NT2/D1 (cell line): Measurements from ENCODE around the gene HASPIN.

Experiments used
- DNase-seq: peaks from one replicate; pipeline ENCODE4 v3.0.0-alpha.2; 2011; ENCODE audit warnings: low read depth, low spot score
- H3K27me3 ChIP-seq: 2 replicates; pipeline ENCODE4 v1.6.0; 2011; ENCODE audit warnings: mild to moderate bottlenecking; ENCODE audit not compliant: insufficient read length, insufficient read depth
- H3K36me3 ChIP-seq: 2 replicates; pipeline ENCODE4 v1.6.1; 2011; ENCODE audit warnings: mild to moderate bottlenecking, low read length, mixed read lengths; ENCODE audit not compliant: insufficient read depth, insufficient read length
- H3K4me1 ChIP-seq: 2 replicates; pipeline ENCODE4 v1.5.1; 2011; ENCODE audit not compliant: insufficient read depth, insufficient read length
- H3K4me3 ChIP-seq: 2 replicates; pipeline ENCODE4 v1.5.1; 2011; ENCODE audit warnings: low read depth; ENCODE audit not compliant: insufficient read length
- H3K9ac ChIP-seq: 2 replicates; pipeline ENCODE4 v1.6.0; 2011; ENCODE audit warnings: low read depth; ENCODE audit not compliant: insufficient read length
- H3K9me3 ChIP-seq: 2 replicates; pipeline ENCODE4 v1.5.1; 2011; ENCODE audit warnings: mild to moderate bottlenecking, low read length; ENCODE audit not compliant: insufficient read depth
- SUZ12 ChIP-seq: IDR thresholded peaks from 2 replicates; pipeline ENCODE4 v1.6.1; 2011; ENCODE audit not compliant: insufficient read length, insufficient read depth; ENCODE audit errors: extremely low read depth
- YY1 ChIP-seq: IDR thresholded peaks from 2 replicates; pipeline ENCODE4 v1.6.1; 2011; ENCODE audit not compliant: insufficient read length, insufficient read depth
- ZNF274 ChIP-seq: IDR thresholded peaks from 2 replicates; pipeline ENCODE4 v1.6.1; 2011; ENCODE audit warnings: mild to moderate bottlenecking, low read depth, low read length

Gene HASPIN

GRCh38 chr17:3759597-3760216 is 36.0 kb downstream of the HASPIN start:
- DNase-seq: no peak
- Histone ChIP-seq H3K27me3 (no peaks in the 10 kb centered on the region), H3K4me1 (no peaks in the 10 kb centered on the region), H3K36me3 (no peaks in the 10 kb centered on the region), H3K9ac (no peak overlapping the region), H3K9me3 (peaks cover 11% of the 10 kb centered on the region; the same call in 1 of the 2 replicates), H3K4me3 (no peak overlapping the region)
- TF ChIP-seq YY1: no peak
- TF ChIP-seq ZNF274: no peak
- TF ChIP-seq SUZ12: no peak

DNA sequence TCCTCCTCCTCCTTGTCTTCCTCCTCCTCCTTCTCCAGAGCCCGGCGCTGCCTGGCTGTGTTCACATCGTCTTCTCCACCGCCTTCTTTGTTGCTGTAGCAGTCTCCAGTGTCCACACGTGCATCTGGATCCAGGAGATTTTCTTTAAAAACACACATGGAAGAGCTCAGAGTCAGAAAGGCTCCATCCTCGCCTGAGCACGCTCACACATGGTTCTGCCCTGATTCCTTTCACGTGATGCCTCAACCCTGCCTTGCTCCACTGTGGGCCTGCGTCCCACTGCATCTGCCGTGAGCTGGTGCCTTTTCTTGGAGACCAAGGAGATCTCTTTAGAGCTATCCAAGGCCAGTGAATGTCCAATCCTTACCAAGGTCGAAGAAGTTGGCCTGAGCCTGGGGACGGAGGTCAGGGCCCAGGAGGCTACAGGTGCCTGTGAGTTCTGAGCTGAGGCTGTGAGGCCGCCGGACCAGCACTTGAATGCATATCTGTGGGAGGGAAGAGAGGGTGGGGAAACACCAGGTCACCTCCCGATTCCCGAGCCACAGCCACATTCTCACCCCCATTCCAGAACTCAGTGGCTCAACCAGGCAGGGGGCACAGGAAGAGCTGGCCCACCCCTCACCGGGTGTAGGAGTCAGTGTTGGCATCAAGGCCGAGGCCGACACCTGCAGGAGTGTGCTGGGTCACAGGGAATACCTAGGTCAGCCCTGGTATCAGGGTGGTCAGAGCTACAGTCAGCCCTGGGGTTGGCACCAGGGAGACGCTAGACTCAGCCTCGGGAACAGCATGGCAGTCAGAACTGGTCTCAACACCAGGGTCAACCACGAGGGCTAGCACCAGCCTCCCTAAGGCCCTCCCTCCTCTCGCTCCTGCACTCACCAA is 37.6 kb downstream of the HASPIN start:
- Histone ChIP-seq H3K36me3 (no peaks in the 10 kb centered on the region), H3K4me1 (no peaks in the 10 kb centered on the region), H3K27me3 (no peaks in the 10 kb centered on the region), H3K9me3 (peaks cover 11% of the 10 kb centered on the region; the same call in 1 of the 2 replicates), H3K4me3 (no peak overlapping the region), H3K9ac (no peak overlapping the region)
- TF ChIP-seq YY1 (no peak), ZNF274 (no peak), SUZ12 (no peak)
- no peak for DNase-seq

GRCh38 chr17:3761918-3762380 is 38.2 kb downstream of the HASPIN start:
- Histone ChIP-seq H3K9ac (no peak overlapping the region), H3K9me3 (peaks cover 11% of the 10 kb centered on the region; the same call in 1 of the 2 replicates), H3K27me3 (no peaks in the 10 kb centered on the region), H3K4me3 (no peak overlapping the region), H3K4me1 (no peaks in the 10 kb centered on the region), H3K36me3 (no peaks in the 10 kb centered on the region)
- TF ChIP-seq ZNF274: no peak
- no peak for TF ChIP-seq YY1
- no peak for TF ChIP-seq SUZ12
- DNase-seq: no peak

DNA sequence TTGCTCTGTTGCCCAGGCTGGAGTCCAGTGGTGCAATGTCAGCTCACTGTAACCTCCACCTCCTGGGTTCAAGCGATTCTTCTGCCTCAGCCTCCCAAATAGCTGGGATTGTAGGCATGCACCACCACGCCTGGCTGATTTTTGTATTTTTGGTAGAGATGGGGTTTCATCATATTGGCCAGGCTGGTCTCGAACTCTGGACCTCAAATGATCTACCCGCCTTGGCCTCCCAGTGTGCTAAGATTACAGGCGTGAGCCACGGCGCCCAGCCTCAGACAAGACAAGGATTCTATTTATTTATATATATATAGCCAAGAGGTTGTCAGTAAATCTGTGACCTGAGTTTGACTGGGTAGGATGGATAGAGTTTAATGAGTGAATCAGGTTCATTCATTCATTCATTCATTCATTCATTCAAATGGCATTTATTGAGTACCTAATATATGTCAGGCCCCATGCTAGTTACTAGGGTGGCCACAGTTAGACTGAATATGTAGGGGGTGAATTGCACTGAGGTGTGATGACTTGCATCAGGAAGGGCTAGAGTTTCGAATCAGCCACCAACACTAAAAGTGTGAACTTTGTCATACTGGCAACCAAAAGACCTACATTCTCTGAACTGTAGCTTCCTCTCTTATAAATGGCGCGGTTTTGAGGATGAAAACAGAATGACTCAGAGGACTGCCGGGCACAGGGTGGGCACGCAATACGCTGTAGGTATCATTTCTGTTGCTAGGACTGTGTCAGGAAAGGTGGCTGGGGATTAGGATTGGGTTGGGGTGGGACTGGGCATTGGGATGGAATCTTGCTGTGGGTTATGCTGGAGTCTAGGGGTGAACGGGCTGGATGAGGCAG is 39.4 kb downstream of the HASPIN start:
- TF ChIP-seq YY1: no peak
- TF ChIP-seq SUZ12: no peak
- no peak for TF ChIP-seq ZNF274
- Histone ChIP-seq H3K4me3 (no peak overlapping the region), H3K9ac (no peak overlapping the region)

DNA sequence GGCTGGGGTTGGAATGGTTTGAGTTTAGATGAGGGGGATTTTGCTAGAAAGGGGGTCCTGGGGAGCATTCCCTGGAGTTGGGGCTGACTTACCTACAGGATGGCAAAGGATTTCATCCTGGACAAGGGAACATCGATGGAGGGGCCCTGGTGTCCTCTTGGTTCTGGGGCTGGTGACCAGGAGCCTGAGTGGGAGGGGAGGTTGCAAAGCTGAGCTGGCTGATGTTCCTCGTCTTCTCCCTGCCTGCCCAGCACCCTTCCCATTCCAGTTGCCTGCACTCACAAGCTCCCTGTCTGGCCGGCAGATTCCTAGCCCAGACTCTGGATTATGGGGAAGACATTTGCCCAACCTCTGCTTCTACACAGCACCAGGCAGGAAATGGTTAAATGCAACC is 40.1 kb downstream of the HASPIN start:
- no peak overlapping the region for H3K9ac ChIP-seq
- peaks cover 2% of the 10 kb centered on the region for H3K4me1 ChIP-seq
- H3K9me3 ChIP-seq: peaks cover 11% of the 10 kb centered on the region; the same call in 1 of the 2 replicates
- no peaks in the 10 kb centered on the region for H3K36me3 ChIP-seq
- H3K4me3 ChIP-seq: no peak overlapping the region
- H3K27me3 ChIP-seq: no peaks in the 10 kb centered on the region
- TF ChIP-seq ZNF274 (no peak), SUZ12 (no peak), YY1 (no peak)
- no peak for DNase-seq

More for the DNA sequence above, 39.4 kb downstream of the HASPIN start:
- DNase-seq: no peak
- Histone ChIP-seq H3K4me1 (no peaks in the 10 kb centered on the region), H3K9me3 (peaks cover 11% of the 10 kb centered on the region; the same call in 1 of the 2 replicates), H3K27me3 (no peaks in the 10 kb centered on the region), H3K36me3 (no peaks in the 10 kb centered on the region)

DNA sequence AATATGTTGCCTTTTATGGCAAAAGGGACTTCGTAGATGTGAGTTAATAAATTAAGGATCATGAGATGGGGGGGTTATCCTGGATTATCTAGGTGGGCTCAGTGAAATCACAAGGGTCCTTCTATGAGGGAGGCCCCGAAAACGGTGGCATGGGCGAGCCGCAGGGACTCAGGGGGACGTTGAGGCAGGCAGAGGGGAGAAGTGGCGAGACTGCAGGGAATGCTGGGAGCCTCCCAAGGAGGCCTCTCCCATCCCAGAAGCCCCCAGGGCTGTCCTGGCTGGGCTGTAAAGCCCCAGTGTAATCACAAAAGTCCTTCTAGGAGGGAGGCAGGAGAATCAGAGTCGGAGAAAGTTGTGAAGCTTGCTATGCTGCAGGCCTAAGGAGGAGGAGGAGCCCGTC is 42.3 kb downstream of the HASPIN start:
- Histone ChIP-seq H3K9ac (no peak overlapping the region), H3K9me3 (no peaks in the 10 kb centered on the region), H3K4me3 (no peak overlapping the region), H3K4me1 (peaks cover 9% of the 10 kb centered on the region), H3K36me3 (no peaks in the 10 kb centered on the region), H3K27me3 (no peaks in the 10 kb centered on the region)
- TF ChIP-seq ZNF274 (no peak), YY1 (no peak), SUZ12 (no peak)
- DNase-seq: no peak
